Thyroid gland (tissue), 4 donors: Measurements from ENCODE around the gene FOXP2. TPM values are rescaled to one million over a fixed set of nuclear protein-coding genes. Genes with fewer than 3 reads are reported as not detected.

Experiments
- DNase-seq, 2 donors: peaks; one replicate each; pipeline ENCODE4 v3.0.0-alpha.2; 2019
- H3K27ac ChIP-seq, 3 donors: fragments of 200-600 bp; sonication (generic); 1 replicate in 2 of 3; 2 replicates in 1 of 3; pipeline ENCODE4 v1.5.1; 2016 to 2019; ENCODE audit warnings: mild to moderate bottlenecking in 1 of 3, moderate library complexity in 1 of 3
- H3K27me3 ChIP-seq: fragments of 200-600 bp; sonication (generic); one replicate; pipeline ENCODE4 v1.5.1; 2019
- H3K36me3 ChIP-seq, 2 donors: fragments of 200-600 bp; sonication (generic); one replicate each; pipeline ENCODE4 v1.5.1; 2016 to 2019
- H3K4me1 ChIP-seq, 2 donors: fragments of 200-600 bp; sonication (generic); one replicate each; pipeline ENCODE4 v1.5.1; 2017 to 2019
- H3K4me3 ChIP-seq, 3 donors: fragments of 200-600 bp; sonication (generic); replicated peaks in 1 of 3; 1 replicate in 2 of 3; 2 replicates in 1 of 3; pipeline ENCODE4 v1.5.1; 2016; ENCODE audit warnings: mild to moderate bottlenecking in 1 of 3
- H3K9me3 ChIP-seq: fragments of 200-600 bp; sonication (generic); one replicate; pipeline ENCODE4 v1.5.1; 2017
- CTCF ChIP-seq, 6 experiments: fragments of 200-600 bp in 3 of 6; fragments of 450-650 bp in 3 of 6; sonication (generic) in 3 of 6; IDR thresholded peaks; one replicate each; pipeline ENCODE4 v1.5.1; 2016 to 2019; ENCODE audit warnings: antibody characterized with exemption in 6 of 6, mild to moderate bottlenecking in 2 of 6, inconsistent platforms in 1 of 6, moderate library complexity in 1 of 6
- POLR2A ChIP-seq, 2 donors: fragments of 450-650 bp; IDR thresholded peaks; one replicate each; pipeline ENCODE4 v1.6.1; 2017; ENCODE audit warnings: antibody characterized with exemption in 2 of 2, mild to moderate bottlenecking in 2 of 2, moderate library complexity in 1 of 2
- WGBS, 2 donors: methylation state at CpG; one replicate each; pipeline ENCODE4 v1.1.5; 2017; 5-methylcytosine and 5-hydroxymethylcytosine counted together
- intact Hi-C: fragments of 100-400 bp; cut with DNase I; formaldehyde crosslinking; loops from one replicate; pipeline ENCODE4 v1.15.1; 2023
- total RNA-seq, 4 donors: library from RNA; depleted of rRNA; stranded (reverse); fragments of >200 nt; gene quantifications; one replicate each; pipeline ENCODE4 v1.2.3, GENCODE V29; 2016

The FOXP2 gene
- total RNA-seq, 4 donors from 2014 or later = 24.7 to 46.5 (median 28.0) TPM

GRCh38 chr7:114405427-114405826 lies 9.2 kb upstream of the FOXP2 start:
- H3K27me3 ChIP-seq = no peaks in the 10 kb centered on the region
- WGBS, 2 donors = 52 to 59% methylated on average over 2 of the region's 2 CpGs
- peak in 4 of 6 experiments; percentile 16 to 76 (median 49) for TF ChIP-seq CTCF (IDR thresholded peaks at IDR 0.05)
- TF ChIP-seq POLR2A (IDR thresholded peaks at IDR 0.05) = no peak
- intact Hi-C loops = no loop called here
- DNase-seq = no peak
- H3K9me3 ChIP-seq = no peaks in the 10 kb centered on the region
- no peaks in the 10 kb centered on the region for H3K36me3 ChIP-seq
- no peak overlapping the region for H3K27ac ChIP-seq
- no peak overlapping the region for H3K4me3 ChIP-seq
- no peaks in the 10 kb centered on the region for H3K4me1 ChIP-seq

GRCh38 chr7:114409750-114410149 lies 4.9 kb upstream of the FOXP2 start:
- intact Hi-C loops = no loop called here

GRCh38 chr7:114412548-114412947 lies 2.1 kb upstream of the FOXP2 start:
- Histone ChIP-seq H3K4me1 (peaks cover 11 to 31% of the 10 kb centered on the region in 2 donors), H3K27me3 (no peaks in the 10 kb centered on the region), H3K9me3 (no peaks in the 10 kb centered on the region), H3K27ac (no peak overlapping the region), H3K36me3 (no peaks in the 10 kb centered on the region), H3K4me3 (no peak overlapping the region)
- TF ChIP-seq CTCF (IDR thresholded peaks at IDR 0.05) = no peak
- no peak for TF ChIP-seq POLR2A (IDR thresholded peaks at IDR 0.05)
- WGBS, 2 donors = 88 to 95% methylated on average over 4 of the region's 4 CpGs
- intact Hi-C loops = no loop called here
- DNase-seq = no peak

More at GRCh38 chr7:114409750-114410149, 4.9 kb upstream of the FOXP2 start:
- no peak overlapping the region for H3K4me3 ChIP-seq
- H3K9me3 ChIP-seq = no peaks in the 10 kb centered on the region
- H3K27ac ChIP-seq = no peak overlapping the region
- H3K27me3 ChIP-seq = no peaks in the 10 kb centered on the region
- no peak for TF ChIP-seq POLR2A (IDR thresholded peaks at IDR 0.05)
- no peak for TF ChIP-seq CTCF (IDR thresholded peaks at IDR 0.05)
- H3K4me1 ChIP-seq = peaks cover 10 to 26% of the 10 kb centered on the region in 2 donors
- no peaks in the 10 kb centered on the region for H3K36me3 ChIP-seq
- no peak for DNase-seq
- 93 to 99% methylated on average over 1 of the region's 1 CpG for WGBS, 2 donors

- Histone ChIP-seq H3K36me3 (no peaks in the 10 kb centered on the region), H3K4me1 (peaks cover 11 to 31% of the 10 kb centered on the region in 2 donors), H3K27ac (peak overlapping the region; percentile 6 to 64 (median 17)), H3K27me3 (no peaks in the 10 kb centered on the region), H3K9me3 (no peaks in the 10 kb centered on the region), H3K4me3 (no peak overlapping the region)
- intact Hi-C loops = no loop called here
- DNase-seq = peak; percentile 12 to 21
- TF ChIP-seq POLR2A (IDR thresholded peaks at IDR 0.05) (no peak), CTCF (IDR thresholded peaks at IDR 0.05) (no peak)
- 20% methylated on average over 4 of the region's 4 CpGs for WGBS, 2 donors
These were observed 857 bp upstream of the FOXP2 start for GRCh38 chr7:114413761-114414155.

- Histone ChIP-seq H3K4me3 (peak overlapping the region in 1 of 3 donors; percentile 1), H3K27ac (peak overlapping the region in 2 of 3 donors; percentile 1 to 64), H3K4me1 (peaks cover 11 to 31% of the 10 kb centered on the region in 2 donors), H3K9me3 (no peaks in the 10 kb centered on the region), H3K27me3 (no peaks in the 10 kb centered on the region), H3K36me3 (no peaks in the 10 kb centered on the region)
- TF ChIP-seq CTCF (IDR thresholded peaks at IDR 0.05) (no peak), POLR2A (IDR thresholded peaks at IDR 0.05) (no peak)
- intact Hi-C loops = no loop called here
- no peak for DNase-seq
- 19 to 30% methylated on average over 14 of the region's 14 CpGs for WGBS, 2 donors
These were observed 712 bp downstream of the FOXP2 start for GRCh38 chr7:114415064-114415989.
